ENCODE measurements around the gene SLC27A3.

SLC27A3 gene

GRCh38 chr1:153773096-153773921 is 1.9 kb upstream of the SLC27A3 start:
- Histone ChIP-seq H4K8ac (ENCODE audit: low read depth, low read length) (no peak overlapping the region), H2BK12ac (ENCODE audit: low read length) (no peak overlapping the region), H3K4me1 (ENCODE audit: control insufficient read depth in 1 of 2, insufficient read depth in 2 of 2, low read length in 2 of 2) (peaks cover 5 to 8% of the 10 kb centered on the region in 2 experiments), H3K9ac (ENCODE audit: low read length) (no peak overlapping the region), H3K9me3 (ENCODE audit: insufficient read depth, low read depth, low read length) (no peaks in the 10 kb centered on the region), H3K18ac (ENCODE audit: low read length) (no peak overlapping the region), H2AK5ac (ENCODE audit: low read length) (no peak overlapping the region), H2BK5ac (ENCODE audit: low read depth, low read length, poor library complexity) (no peak overlapping the region), H3K14ac (ENCODE audit: low read length) (no peak overlapping the region), H3K23ac (ENCODE audit: low read length) (no peak overlapping the region), H3K4ac (ENCODE audit: low read depth, low read length) (no peak overlapping the region), H3K4me2 (ENCODE audit: low read length) (no peak overlapping the region), H4K91ac (ENCODE audit: low read depth, low read length) (no peak overlapping the region), H3K4me3 (ENCODE audit: low read depth, low read length) (no peak overlapping the region), H3K36me3 (ENCODE audit: control insufficient read depth in 1 of 2, insufficient read depth in 2 of 2, low read length in 2 of 2) (peaks cover 45 to 57% of the 10 kb centered on the region in 2 experiments), H4K12ac (ENCODE audit: low read depth, low read length) (no peak overlapping the region), H3K27ac (ENCODE audit: low read depth, low read length) (no peak overlapping the region), H2BK120ac (ENCODE audit: insufficient read depth, low read length, poor library complexity) (no peak overlapping the region), H2AFZ (ENCODE audit: insufficient read depth, low read length, poor library complexity) (no peak overlapping the region), H3K79me1 (ENCODE audit: low read length) (peaks cover 9% of the 10 kb centered on the region), H3K27me3 (ENCODE audit: insufficient read depth, low read length) (no peaks in the 10 kb centered on the region), H3K79me2 (ENCODE audit: control insufficient read depth, insufficient read depth, low read length, poor library complexity) (peaks cover 8% of the 10 kb centered on the region)
- no CpG with 5 or more reads among the region's 12 CpGs for WGBS (ENCODE audit: extremely low coverage, insufficient coverage, insufficient read length)
- DNase-seq, result peak; percentile 14 to 40

GRCh38 chr1:153774026-153774595 is 1.1 kb upstream of the SLC27A3 start:
- peaks cover 9% of the 10 kb centered on the region for H3K79me1 ChIP-seq (ENCODE audit: low read length)
- no peak overlapping the region for H3K23ac ChIP-seq (ENCODE audit: low read length)
- H3K79me2 ChIP-seq (ENCODE audit: control insufficient read depth, insufficient read depth, low read length, poor library complexity), result peaks cover 8% of the 10 kb centered on the region
- H2AFZ ChIP-seq (ENCODE audit: insufficient read depth, low read length, poor library complexity), result no peak overlapping the region
- DNase-seq, result no peak
- H2AK5ac ChIP-seq (ENCODE audit: low read length), result no peak overlapping the region
- no peak overlapping the region for H3K27ac ChIP-seq (ENCODE audit: low read depth, low read length)
- H2BK120ac ChIP-seq (ENCODE audit: insufficient read depth, low read length, poor library complexity), result no peak overlapping the region
- H3K14ac ChIP-seq (ENCODE audit: low read length), result no peak overlapping the region
- H4K91ac ChIP-seq (ENCODE audit: low read depth, low read length), result no peak overlapping the region
- H4K12ac ChIP-seq (ENCODE audit: low read depth, low read length), result no peak overlapping the region
- H3K4me1 ChIP-seq (ENCODE audit: control insufficient read depth in 1 of 2, insufficient read depth in 2 of 2, low read length in 2 of 2), result peaks cover 5 to 8% of the 10 kb centered on the region in 2 experiments
- no peak overlapping the region for H3K4me3 ChIP-seq (ENCODE audit: low read depth, low read length)
- H2BK5ac ChIP-seq (ENCODE audit: low read depth, low read length, poor library complexity), result no peak overlapping the region
- H3K18ac ChIP-seq (ENCODE audit: low read length), result no peak overlapping the region
- no peak overlapping the region for H3K9ac ChIP-seq (ENCODE audit: low read length)
- H2BK12ac ChIP-seq (ENCODE audit: low read length), result no peak overlapping the region
- H3K36me3 ChIP-seq (ENCODE audit: control insufficient read depth in 1 of 2, insufficient read depth in 2 of 2, low read length in 2 of 2), result peaks cover 41 to 49% of the 10 kb centered on the region in 2 experiments
- H3K9me3 ChIP-seq (ENCODE audit: insufficient read depth, low read depth, low read length), result no peaks in the 10 kb centered on the region
- H3K4me2 ChIP-seq (ENCODE audit: low read length), result no peak overlapping the region
- H3K27me3 ChIP-seq (ENCODE audit: insufficient read depth, low read length), result no peaks in the 10 kb centered on the region
- no peak overlapping the region for H3K4ac ChIP-seq (ENCODE audit: low read depth, low read length)
- no CpG with 5 or more reads among the region's 8 CpGs for WGBS (ENCODE audit: extremely low coverage, insufficient coverage, insufficient read length)
- no peak overlapping the region for H4K8ac ChIP-seq (ENCODE audit: low read depth, low read length)

DNA sequence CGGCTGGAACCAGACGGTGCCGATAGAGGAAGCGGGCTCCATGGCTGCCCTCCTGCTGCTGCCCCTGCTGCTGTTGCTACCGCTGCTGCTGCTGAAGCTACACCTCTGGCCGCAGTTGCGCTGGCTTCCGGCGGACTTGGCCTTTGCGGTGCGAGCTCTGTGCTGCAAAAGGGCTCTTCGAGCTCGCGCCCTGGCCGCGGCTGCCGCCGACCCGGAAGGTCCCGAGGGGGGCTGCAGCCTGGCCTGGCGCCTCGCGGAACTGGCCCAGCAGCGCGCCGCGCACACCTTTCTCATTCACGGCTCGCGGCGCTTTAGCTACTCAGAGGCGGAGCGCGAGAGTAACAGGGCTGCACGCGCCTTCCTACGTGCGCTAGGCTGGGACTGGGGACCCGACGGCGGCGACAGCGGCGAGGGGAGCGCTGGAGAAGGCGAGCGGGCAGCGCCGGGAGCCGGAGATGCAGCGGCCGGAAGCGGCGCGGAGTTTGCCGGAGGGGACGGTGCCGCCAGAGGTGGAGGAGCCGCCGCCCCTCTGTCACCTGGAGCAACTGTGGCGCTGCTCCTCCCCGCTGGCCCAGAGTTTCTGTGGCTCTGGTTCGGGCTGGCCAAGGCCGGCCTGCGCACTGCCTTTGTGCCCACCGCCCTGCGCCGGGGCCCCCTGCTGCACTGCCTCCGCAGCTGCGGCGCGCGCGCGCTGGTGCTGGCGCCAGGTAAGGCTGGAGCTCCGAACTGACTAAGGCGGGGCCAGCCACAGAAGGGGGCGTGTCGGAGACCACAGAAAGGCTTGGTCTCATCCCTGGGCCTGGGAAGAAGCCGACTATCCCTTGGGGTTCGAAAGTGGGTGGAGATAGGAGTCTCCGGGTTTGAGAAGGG is 486 bp downstream of the SLC27A3 start:
- Histone ChIP-seq H3K36me3 (ENCODE audit: control insufficient read depth in 1 of 2, insufficient read depth in 2 of 2, low read length in 2 of 2) (peaks cover 34 to 35% of the 10 kb centered on the region in 2 experiments), H4K8ac (ENCODE audit: low read depth, low read length) (peak overlapping the region; percentile 63), H2AK5ac (ENCODE audit: low read length) (peak overlapping the region; percentile 25), H2BK120ac (ENCODE audit: insufficient read depth, low read length, poor library complexity) (peak overlapping the region; percentile 34), H3K9me3 (ENCODE audit: insufficient read depth, low read depth, low read length) (no peaks in the 10 kb centered on the region), H2BK12ac (ENCODE audit: low read length) (no peak overlapping the region), H3K27me3 (ENCODE audit: insufficient read depth, low read length) (no peaks in the 10 kb centered on the region), H3K79me2 (ENCODE audit: control insufficient read depth, insufficient read depth, low read length, poor library complexity) (peaks cover 8% of the 10 kb centered on the region), H3K9ac (ENCODE audit: low read length) (peak overlapping the region; percentile 79), H4K91ac (ENCODE audit: low read depth, low read length) (peak overlapping the region; percentile 74), H3K79me1 (ENCODE audit: low read length) (peaks cover 9% of the 10 kb centered on the region), H2AFZ (ENCODE audit: insufficient read depth, low read length, poor library complexity) (peak overlapping the region; percentile 77), H3K18ac (ENCODE audit: low read length) (peak overlapping the region; percentile 84), H3K23ac (ENCODE audit: low read length) (no peak overlapping the region), H3K4me3 (ENCODE audit: low read depth, low read length) (peak overlapping the region; percentile 82), H3K4ac (ENCODE audit: low read depth, low read length) (peak overlapping the region; percentile 31), H4K12ac (ENCODE audit: low read depth, low read length) (peak overlapping the region; percentile 65), H3K14ac (ENCODE audit: low read length) (peak overlapping the region; percentile 94), H3K4me2 (ENCODE audit: low read length) (peak overlapping the region; percentile 96), H3K27ac (ENCODE audit: low read depth, low read length) (peak overlapping the region; percentile 80), H3K4me1 (ENCODE audit: control insufficient read depth in 1 of 2, insufficient read depth in 2 of 2, low read length in 2 of 2) (peaks cover 5 to 8% of the 10 kb centered on the region in 2 experiments), H2BK5ac (ENCODE audit: low read depth, low read length, poor library complexity) (peak overlapping the region; percentile 48)
- peak; percentile 69 to 78 for DNase-seq
- no CpG with 5 or more reads among the region's 83 CpGs for WGBS (ENCODE audit: extremely low coverage, insufficient coverage, insufficient read length)

GRCh38 chr1:153776352-153776751 is 1.1 kb downstream of the SLC27A3 start:
- Histone ChIP-seq H3K14ac (ENCODE audit: low read length) (no peak overlapping the region), H3K4me3 (ENCODE audit: low read depth, low read length) (no peak overlapping the region), H2BK120ac (ENCODE audit: insufficient read depth, low read length, poor library complexity) (no peak overlapping the region), H2BK12ac (ENCODE audit: low read length) (no peak overlapping the region), H3K79me2 (ENCODE audit: control insufficient read depth, insufficient read depth, low read length, poor library complexity) (peaks cover 8% of the 10 kb centered on the region), H3K23ac (ENCODE audit: low read length) (no peak overlapping the region), H3K27me3 (ENCODE audit: insufficient read depth, low read length) (no peaks in the 10 kb centered on the region), H4K12ac (ENCODE audit: low read depth, low read length) (no peak overlapping the region), H3K9ac (ENCODE audit: low read length) (no peak overlapping the region), H2BK5ac (ENCODE audit: low read depth, low read length, poor library complexity) (no peak overlapping the region), H2AK5ac (ENCODE audit: low read length) (peak overlapping the region; percentile 5), H3K18ac (ENCODE audit: low read length) (no peak overlapping the region), H3K36me3 (ENCODE audit: control insufficient read depth in 1 of 2, insufficient read depth in 2 of 2, low read length in 2 of 2) (peaks cover 29% of the 10 kb centered on the region in 2 experiments), H3K4ac (ENCODE audit: low read depth, low read length) (no peak overlapping the region), H3K9me3 (ENCODE audit: insufficient read depth, low read depth, low read length) (no peaks in the 10 kb centered on the region), H4K91ac (ENCODE audit: low read depth, low read length) (no peak overlapping the region), H3K4me1 (ENCODE audit: control insufficient read depth in 1 of 2, insufficient read depth in 2 of 2, low read length in 2 of 2) (peaks cover 5 to 8% of the 10 kb centered on the region in 2 experiments), H3K27ac (ENCODE audit: low read depth, low read length) (no peak overlapping the region), H3K4me2 (ENCODE audit: low read length) (peak overlapping the region; percentile 96), H2AFZ (ENCODE audit: insufficient read depth, low read length, poor library complexity) (no peak overlapping the region), H3K79me1 (ENCODE audit: low read length) (peaks cover 9% of the 10 kb centered on the region), H4K8ac (ENCODE audit: low read depth, low read length) (peak overlapping the region; percentile 47)
- no peak for DNase-seq
- no CpG with 5 or more reads among the region's 10 CpGs for WGBS (ENCODE audit: extremely low coverage, insufficient coverage, insufficient read length)
